H1 (cell line): ENCODE results near the gene CXCL12. TPM values are rescaled to one million over a fixed set of nuclear protein-coding genes. Genes with fewer than 3 reads are reported as not detected.

Source experiments
- CTCF ChIA-PET: fragments of 300-600 bp; sonication (Branson Sonifier 250); formaldehyde crosslinking; loops from one replicate; lab custom pipeline; 2021; ENCODE audit not compliant: partially characterized antibody; lab: Charles Lee
- POLR2A ChIA-PET: fragments of 300-600 bp; sonication (Branson Sonifier 250); formaldehyde crosslinking; loops from one replicate; lab custom pipeline; 2021; ENCODE audit warnings: inconsistent platforms; ENCODE audit not compliant: partially characterized antibody; lab: Charles Lee
- DNase-seq, 2 experiments: peaks; one replicate each; pipeline versions ENCODE4 v3.0.0 to v3.0.0-alpha.2; 2010 to 2022; ENCODE audit warnings: low spot score in 2 of 2, low read depth in 1 of 2, mixed read lengths in 1 of 2
- FAIRE-seq: peaks from 2 replicates; lab custom pipeline; 2011; peaks lifted over from hg19 to GRCh38; lab: Jason Lieb, UNC
- H2AFZ ChIP-seq: 2 replicates; pipeline ENCODE4 v1.8.1; 2012; ENCODE audit warnings: low read length, inconsistent platforms
- H2AK5ac ChIP-seq: 2 replicates; pipeline ENCODE4 v1.6.1; 2013; ENCODE audit warnings: low read depth, low read length
- H2BK120ac ChIP-seq: replicated peaks from 2 replicates; pipeline ENCODE3; 2013; ENCODE audit warnings: low read depth, low read length, inconsistent platforms
- H2BK12ac ChIP-seq: 2 replicates; pipeline ENCODE4 v1.6.1; 2013; ENCODE audit warnings: low read depth, low read length
- H2BK15ac ChIP-seq: 2 replicates; pipeline ENCODE4 v1.6.1; 2013; ENCODE audit warnings: low read length
- H2BK20ac ChIP-seq: 2 replicates; pipeline ENCODE4 v1.6.1; 2013; ENCODE audit warnings: low read length
- H2BK5ac ChIP-seq: 2 replicates; pipeline ENCODE4 v1.6.1; 2013; ENCODE audit warnings: low read depth, low read length
- H3K14ac ChIP-seq: 2 replicates; pipeline ENCODE4 v1.6.1; 2013; ENCODE audit warnings: inconsistent platforms; ENCODE audit not compliant: insufficient read length
- H3K18ac ChIP-seq: 2 replicates; pipeline ENCODE4 v1.6.1; 2013; ENCODE audit warnings: low read length; ENCODE audit errors: extremely low read depth
- H3K23ac ChIP-seq: 2 replicates; pipeline ENCODE4 v1.6.1; 2013; ENCODE audit warnings: inconsistent platforms; ENCODE audit not compliant: insufficient read length
- H3K23me2 ChIP-seq: 2 replicates; pipeline ENCODE4 v1.6.1; 2013; ENCODE audit warnings: low read depth, low read length
- H3K27ac ChIP-seq: 2 replicates; pipeline ENCODE4 v1.6.1; 2011; ENCODE audit warnings: low read depth, low read length, inconsistent platforms
- H3K27me3 ChIP-seq, 4 experiments: replicated peaks in 1 of 4; 1 replicate in 1 of 4; 2 replicates in 3 of 4; pipeline versions ENCODE4 v1.6.1 to v1.8.1; 2011 to 2013; ENCODE audit warnings: low read length in 3 of 4, mild to moderate bottlenecking in 3 of 4, inconsistent platforms in 2 of 4, mixed read lengths in 2 of 4, moderate library complexity in 1 of 4; ENCODE audit not compliant: control insufficient read depth in 3 of 4, insufficient read depth in 3 of 4; ENCODE audit errors: extremely low read depth in 1 of 4
- H3K36me3 ChIP-seq, 4 experiments: 2 replicates each; pipeline versions ENCODE4 v1.6.1 to v1.8.1; 2011 to 2013; ENCODE audit warnings: mild to moderate bottlenecking in 4 of 4, low read length in 3 of 4, moderate library complexity in 2 of 4, control low read depth in 1 of 4, inconsistent platforms in 1 of 4; ENCODE audit not compliant: insufficient read depth in 4 of 4, control insufficient read depth in 2 of 4
- H3K4ac ChIP-seq: replicated peaks from 2 replicates; pipeline ENCODE3; 2013; ENCODE audit warnings: low read length, low read depth, mixed read lengths, inconsistent platforms; ENCODE audit not compliant: insufficient read length
- H3K4me1 ChIP-seq, 4 experiments: replicated peaks in 1 of 4; 1 replicate in 1 of 4; 2 replicates in 3 of 4; pipeline versions ENCODE4 v1.6.1 to v1.8.1; 2011 to 2013; ENCODE audit warnings: low read length in 3 of 4, inconsistent platforms in 2 of 4, mixed read lengths in 1 of 4; ENCODE audit not compliant: insufficient read depth in 4 of 4, control insufficient read depth in 3 of 4
- H3K4me2 ChIP-seq, 2 experiments: 2 replicates each; pipeline versions ENCODE4 v1.6.1 to v1.8.1; 2011 to 2013; ENCODE audit warnings: low read depth in 2 of 2, low read length in 2 of 2, control low read depth in 1 of 2, inconsistent platforms in 1 of 2, mild to moderate bottlenecking in 1 of 2; ENCODE audit not compliant: insufficient read depth in 1 of 2
- H3K4me3 ChIP-seq, 4 experiments: fragments of 200-600, 300-600 bp in 1 of 4; sonication (generic), shearing (Covaris generic), sonication (Bioruptor Twin) in 1 of 4; 2 replicates each; pipeline versions ENCODE4 v1.5.1 to v1.8.1; 2011 to 2016; ENCODE audit warnings: low read length in 4 of 4, low read depth in 3 of 4, control low read depth in 2 of 4, inconsistent platforms in 2 of 4, mild to moderate bottlenecking in 2 of 4, mixed read lengths in 1 of 4, moderate library complexity in 1 of 4; ENCODE audit not compliant: insufficient read depth in 2 of 4; ENCODE audit errors: extremely low read depth in 1 of 4
- H3K56ac ChIP-seq: replicated peaks from 2 replicates; pipeline ENCODE3; 2013; ENCODE audit warnings: low read depth, mild to moderate bottlenecking, mixed read lengths, low read length, inconsistent platforms; ENCODE audit not compliant: insufficient read length
- H3K79me1 ChIP-seq: 2 replicates; pipeline ENCODE4 v1.6.1; 2013; ENCODE audit warnings: low read depth, low read length, control low read depth
- H3K79me2 ChIP-seq, 2 experiments: 2 replicates each; pipeline versions ENCODE4 v1.6.1 to v1.8.1; 2012 to 2013; ENCODE audit warnings: low read length in 2 of 2, mild to moderate bottlenecking in 2 of 2, inconsistent platforms in 1 of 2; ENCODE audit not compliant: insufficient read depth in 2 of 2, control insufficient read depth in 1 of 2
- H3K9ac ChIP-seq, 4 experiments: replicated peaks in 1 of 4; 1 replicate in 1 of 4; 2 replicates in 3 of 4; pipeline versions ENCODE4 v1.6.1 to v1.8.1; 2011 to 2013; ENCODE audit warnings: low read depth in 3 of 4, low read length in 3 of 4, control low read depth in 2 of 4, mild to moderate bottlenecking in 2 of 4, moderate library complexity in 2 of 4, inconsistent platforms in 1 of 4; ENCODE audit errors: extremely low read depth in 1 of 4
- H3K9me3 ChIP-seq, 2 experiments: 2 replicates each; pipeline versions ENCODE4 v1.6.1 to v1.8.1; 2012 to 2013; ENCODE audit warnings: mild to moderate bottlenecking in 2 of 2, moderate library complexity in 2 of 2, control low read depth in 1 of 2, inconsistent platforms in 1 of 2, low read depth in 1 of 2, low read length in 1 of 2, mixed read lengths in 1 of 2; ENCODE audit not compliant: insufficient read depth in 2 of 2
- H4K20me1 ChIP-seq, 2 experiments: replicated peaks in 1 of 2; 2 replicates each; pipeline versions ENCODE3 to v1.8.1; 2011 to 2013; ENCODE audit warnings: inconsistent platforms in 2 of 2, low read length in 2 of 2, mild to moderate bottlenecking in 1 of 2; ENCODE audit not compliant: insufficient read depth in 2 of 2, control insufficient read depth in 1 of 2
- H4K5ac ChIP-seq: 2 replicates; pipeline ENCODE4 v1.6.1; 2013; ENCODE audit warnings: low read length, low read depth, mixed read lengths, inconsistent platforms; ENCODE audit not compliant: insufficient read length
- H4K8ac ChIP-seq: 2 replicates; pipeline ENCODE4 v1.8.0; 2013; ENCODE audit warnings: mild to moderate bottlenecking, moderate library complexity, low read length, inconsistent platforms; ENCODE audit not compliant: insufficient read depth; ENCODE audit errors: extremely low read depth
- H4K91ac ChIP-seq: replicated peaks from 2 replicates; pipeline ENCODE3; 2013; ENCODE audit warnings: low read length, mixed read lengths, inconsistent platforms; ENCODE audit not compliant: insufficient read length
- ASH2L ChIP-seq: fragments of 200-600, 300-600 bp; sonication (generic); IDR thresholded peaks from one replicate; pipeline ENCODE4 v1.7.1; 2017; ENCODE audit warnings: low read length
- BCL11A ChIP-seq, 2 experiments: IDR thresholded peaks; one replicate each; pipeline ENCODE4 v1.6.1; 2011; ENCODE audit warnings: low read depth in 2 of 2, low read length in 2 of 2, mild to moderate bottlenecking in 2 of 2
- CHD1 ChIP-seq: IDR thresholded peaks from 2 replicates; pipeline ENCODE4 v1.6.1; 2012; ENCODE audit warnings: low read depth, low read length, improper control_type of control experiment
- HDAC6 ChIP-seq: IDR thresholded peaks from one replicate; pipeline ENCODE4 v1.7.1; 2012; ENCODE audit warnings: low read depth, mild to moderate bottlenecking, inconsistent platforms, low read length, moderate library complexity
- KDM5A ChIP-seq: fragments of 200-600 bp; IDR thresholded peaks from 2 replicates; pipeline ENCODE4 v1.7.1; 2012; ENCODE audit warnings: mild to moderate bottlenecking, low read length, inconsistent platforms, mixed read lengths
- SAP30 ChIP-seq: fragments of 300-600 bp; sonication (generic); IDR thresholded peaks from 2 replicates; pipeline ENCODE4 v1.7.1; 2012; ENCODE audit warnings: low read length, moderate library complexity, mild to moderate bottlenecking, inconsistent platforms; ENCODE audit not compliant: insufficient read depth, insufficient replicate concordance
- SIRT6 ChIP-seq: IDR thresholded peaks from one replicate; pipeline ENCODE4 v1.7.1; 2012; ENCODE audit warnings: low read length, inconsistent platforms
- SIX5 ChIP-seq: IDR thresholded peaks from 2 replicates; pipeline ENCODE4 v1.6.1; 2011; ENCODE audit warnings: mild to moderate bottlenecking, low read depth, low read length
- SP2 ChIP-seq: IDR thresholded peaks from 2 replicates; pipeline ENCODE4 v1.6.1; 2012; ENCODE audit warnings: mild to moderate bottlenecking, low read length, inconsistent platforms
- SP4 ChIP-seq: IDR thresholded peaks from 2 replicates; pipeline ENCODE4 v1.6.1; 2012; ENCODE audit warnings: low read length, inconsistent platforms
- SUZ12 ChIP-seq: fragments of 200-600 bp; sonication (generic); IDR thresholded peaks from 2 replicates; pipeline ENCODE4 v1.6.1; 2012; ENCODE audit warnings: mild to moderate bottlenecking, inconsistent platforms, low read length, moderate library complexity, mixed read lengths
- WGBS, 2 experiments: shearing (Covaris generic) in 1 of 2; methylation state at CpG; one replicate each; pipeline versions ENCODE4 v1.1.6 to v1.1.7; 2013 to 2015; ENCODE audit warnings: low lambda C conversion rate in 2 of 2, mixed read lengths in 2 of 2, inconsistent platforms in 1 of 2, low coverage in 1 of 2, missing lambda C conversion rate in 1 of 2; ENCODE audit not compliant: insufficient replicate concordance in 2 of 2, insufficient coverage in 1 of 2, insufficient read length in 1 of 2; ENCODE audit errors: extremely low coverage in 1 of 2, missing lambda C conversion rate in 1 of 2; 5-methylcytosine and 5-hydroxymethylcytosine counted together
- polyA plus RNA-seq, 7 experiments: library from polyadenylated mRNA; depleted of rRNA in 3 of 7; stranded (reverse) in 5 of 7; unstranded in 2 of 7; fragments of >200 nt in 5 of 7; fragments of 200-250 nt in 2 of 7; gene quantifications; 1 replicate in 5 of 7; 2 replicates in 1 of 7; 4 replicates in 1 of 7; pipeline versions ENCODE4 v1.2.1 to v1.2.3, GENCODE V29; 2011 to 2013; ENCODE audit warnings: missing spikeins in 2 of 7, mixed read lengths in 2 of 7
- total RNA-seq: library from RNA; stranded (reverse); fragmentation: NEBNext Ultra II Directional; extraction: Animal tissue kit (Norgen Biotek cat#: 25700); gene quantifications from 2 replicates; pipeline ENCODE4 v1.2.1, GENCODE V29; 2021
- TF ChIP-seq, protein P1 (sequence below): IDR thresholded peaks from 2 replicates; pipeline ENCODE4 v1.6.1; 2012; ENCODE audit warnings: inconsistent platforms

CXCL12 gene
- total and polyA plus RNA-seq, 2 of the 8 experiments (the other 6 are each of a cell fraction or from before 2014, with no cell fraction given): 51.4 to 53.8 TPM

GRCh38 chr10:44395396-44395795 lies 10.5 kb upstream of the CXCL12 start:
- Histone ChIP-seq H3K14ac (no peak overlapping the region), H3K79me2 (no peaks in the 10 kb centered on the region), H3K9me3 (no peaks in the 10 kb centered on the region), H3K79me1 (no peaks in the 10 kb centered on the region), H4K20me1 (peaks cover 0 to 4% of the 10 kb centered on the region in 2 experiments), H3K4ac (no peak overlapping the region), H4K8ac (no peak overlapping the region), H2BK12ac (peak overlapping the region; percentile 75; the same call in 1 of the 2 replicates), H2AFZ (no peak overlapping the region), H4K5ac (no peak overlapping the region), H3K4me2 (no peak overlapping the region), H3K23me2 (peaks cover 5% of the 10 kb centered on the region; the same call in 1 of the 2 replicates), H3K23ac (no peak overlapping the region), H3K4me3 (no peak overlapping the region), H3K4me1 (peaks cover 7 to 25% (median 23%) of the 10 kb centered on the region in 4 experiments), H2AK5ac (no peak overlapping the region; the same call in 1 of the 2 replicates), H3K27me3 (peaks cover 0 to 2% (median 0%) of the 10 kb centered on the region in 4 experiments; a peak in 1 of 7 replicates), H3K9ac (no peak overlapping the region), H3K27ac (no peak overlapping the region), H3K56ac (no peak overlapping the region), H4K91ac (no peak overlapping the region), H3K18ac (no peak overlapping the region), H2BK120ac (no peak overlapping the region), H2BK20ac (no peak overlapping the region; the same call in 1 of the 2 replicates), H3K36me3 (no peaks in the 10 kb centered on the region), H2BK15ac (0 out of 2 replicates have a peak overlapping the region, but pooled peaks have one; percentile 61), H2BK5ac (0 out of 2 replicates have a peak overlapping the region, but pooled peaks have one; percentile 35)
- 84% methylated on average over 4 of the region's 5 CpGs; no CpG with 5 or more reads in 1 of the 2 experiments for WGBS, 2 experiments
- CTCF ChIA-PET: interaction anchor here (1.0 to 4.3 kb wide), 5 partner anchors 9 to 112 kb away, joined by 3 to 32 read pairs (median 4); no protein-coding TSS in a partner anchor
- TF ChIP-seq BCL11A (IDR thresholded peaks at IDR 0.05; ENCODE audit: low read depth in 2 of 2, low read length in 2 of 2) (no peak), SIRT6 (no peak), SP4 (no peak), SIX5 (no peak), SUZ12 (no peak), CHD1 (no peak), ASH2L (no peak), SAP30 (no peak), KDM5A (no peak), HDAC6 (no peak), SP2 (no peak)
- TF ChIP-seq, protein P1, sequence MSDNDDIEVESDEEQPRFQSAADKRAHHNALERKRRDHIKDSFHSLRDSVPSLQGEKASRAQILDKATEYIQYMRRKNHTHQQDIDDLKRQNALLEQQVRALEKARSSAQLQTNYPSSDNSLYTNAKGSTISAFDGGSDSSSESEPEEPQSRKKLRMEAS: no peak
- POLR2A ChIA-PET: interaction anchor here (1.3 to 1.6 kb wide), 2 partner anchors 11 to 25 kb away, joined by 4 to 5 read pairs; no protein-coding TSS in a partner anchor
- FAIRE-seq: no peak
- DNase-seq: no peak
